SW 1271 (cell line): Measurements from ENCODE around the gene TDP1.
"Not testable (repeated sequence)": the region's sequence is repeated elsewhere in the genome, so short reads cannot be mapped to it uniquely, and the experiment has no call there.

Source experiments
- DNase-seq, 2 experiments: peaks; one replicate each; lab custom pipeline; 2025; lab: John Stamatoyannopoulos, UW

Gene TDP1

GRCh38 chr14:90049390-90049789, 93.7 kb downstream of the TDP1 start:
- no peak for DNase-seq

DNA sequence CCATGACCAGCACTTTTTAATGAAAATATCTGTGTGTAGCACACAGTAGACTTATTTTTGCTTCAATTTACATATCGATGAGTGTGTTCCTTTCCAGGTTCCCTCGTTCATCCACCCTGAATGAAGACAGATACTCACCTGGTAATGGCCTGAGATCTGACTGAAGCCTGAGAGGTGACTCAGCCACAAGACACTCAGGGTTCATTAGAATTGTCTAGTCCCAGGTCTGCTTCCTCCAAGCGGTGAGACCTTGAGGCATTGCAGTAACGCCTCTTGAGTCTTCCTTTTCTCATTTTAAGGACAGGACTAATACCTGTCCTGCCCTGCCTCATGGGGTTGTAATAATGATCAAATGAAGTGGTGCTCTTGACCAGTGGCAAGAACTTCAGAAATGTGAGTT, 94.5 kb downstream of the TDP1 start:
- no peak for DNase-seq

- DNase-seq = no peak
These were observed 97.3 kb downstream of the TDP1 start for GRCh38 chr14:90053044-90053443.

- no peak for DNase-seq
These were observed 99.1 kb downstream of the TDP1 start for GRCh38 chr14:90054803-90055202.

DNA sequence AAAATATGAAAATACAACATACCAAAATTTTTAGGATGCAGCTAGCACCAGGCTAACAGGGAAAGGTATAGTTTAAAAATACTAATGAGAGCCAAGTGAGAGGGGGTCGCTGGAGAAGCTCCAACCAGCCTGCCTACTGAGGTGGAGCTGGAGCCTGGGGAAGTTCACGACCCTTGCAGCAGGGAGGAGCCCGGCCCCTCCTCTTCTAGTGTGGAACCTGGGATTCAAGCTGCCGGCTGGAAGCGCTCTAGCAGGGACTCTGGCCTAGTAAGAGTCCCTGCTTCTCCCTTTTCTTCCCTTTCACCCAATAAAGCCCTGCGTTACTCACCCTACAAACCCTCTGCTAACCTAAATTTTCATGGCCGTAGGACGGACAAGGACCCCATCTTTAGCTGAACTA, 101.1 kb downstream of the TDP1 start:
- no peak for DNase-seq

- no peak for DNase-seq
These were observed 103.2 kb downstream of the TDP1 start for GRCh38 chr14:90058876-90059458.

GRCh38 chr14:90060312-90060964, 104.7 kb downstream of the TDP1 start:
- DNase-seq = peak; percentile 59 to 60

- no peak for DNase-seq
These were observed 105.4 kb downstream of the TDP1 start for GRCh38 chr14:90060965-90061684.

- DNase-seq = no peak
These were observed 106.0 kb downstream of the TDP1 start, which contains the start of gene KCNK13 for GRCh38 chr14:90061685-90062126. Gene KCNK13 (plus strand): TSS chr14:90061994. CDS start chr14:90062206, 212 bp downstream.

DNA sequence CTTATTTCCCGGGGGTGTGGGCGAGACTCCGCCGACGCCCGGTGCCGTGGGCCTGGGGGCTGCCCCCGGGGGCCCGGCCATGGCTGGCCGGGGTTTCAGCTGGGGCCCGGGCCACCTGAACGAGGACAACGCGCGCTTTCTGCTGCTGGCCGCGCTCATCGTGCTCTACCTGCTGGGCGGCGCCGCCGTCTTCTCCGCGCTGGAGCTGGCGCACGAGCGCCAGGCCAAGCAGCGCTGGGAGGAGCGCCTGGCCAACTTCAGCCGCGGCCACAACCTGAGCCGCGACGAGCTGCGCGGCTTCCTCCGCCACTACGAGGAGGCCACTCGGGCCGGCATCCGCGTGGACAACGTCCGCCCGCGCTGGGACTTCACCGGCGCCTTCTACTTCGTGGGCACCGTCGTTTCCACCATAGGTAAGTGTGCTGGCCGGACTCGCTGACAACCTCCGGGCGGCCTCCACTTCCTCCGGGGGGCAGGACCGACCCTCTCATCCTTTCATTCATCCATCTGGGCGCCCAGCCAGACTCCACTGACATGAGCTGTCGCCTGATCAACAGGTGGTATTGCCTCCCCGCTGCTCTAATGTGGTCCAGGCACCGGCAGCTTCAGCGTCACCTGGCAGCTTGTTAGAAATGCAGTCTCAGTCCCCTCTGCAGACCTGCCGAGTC, 106.5 kb downstream of the TDP1 start:
- DNase-seq = no peak

GRCh38 chr14:90062822-90063539, 107.3 kb downstream of the TDP1 start:
- no peak for DNase-seq

- DNase-seq = no peak
These were observed 116.6 kb downstream of the TDP1 start for GRCh38 chr14:90072350-90072749.

- DNase-seq = no peak
These were observed 123.8 kb downstream of the TDP1 start for GRCh38 chr14:90079576-90079975.

DNA sequence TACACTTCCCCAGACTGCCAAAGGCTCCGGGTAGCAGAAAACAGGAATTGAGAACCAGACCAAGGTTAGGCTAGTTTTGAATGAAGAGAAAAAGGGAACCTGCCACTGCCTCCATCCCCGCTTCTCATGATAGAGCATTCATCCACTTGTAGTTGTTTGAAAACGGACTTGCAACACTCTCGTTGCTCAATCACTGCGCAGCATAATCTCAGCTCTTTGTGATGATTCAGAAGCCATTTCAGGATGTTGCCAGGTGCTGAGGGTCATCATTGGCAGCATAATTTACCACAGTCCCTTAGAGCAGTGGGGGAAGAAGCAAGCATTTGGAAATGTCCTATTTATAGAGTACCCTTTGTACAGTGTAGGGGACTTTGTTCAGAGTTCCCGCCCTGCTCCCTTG, 131.7 kb downstream of the TDP1 start:
- DNase-seq = no peak

- DNase-seq = no peak
These were observed 132.4 kb downstream of the TDP1 start for GRCh38 chr14:90088176-90088575.

DNA sequence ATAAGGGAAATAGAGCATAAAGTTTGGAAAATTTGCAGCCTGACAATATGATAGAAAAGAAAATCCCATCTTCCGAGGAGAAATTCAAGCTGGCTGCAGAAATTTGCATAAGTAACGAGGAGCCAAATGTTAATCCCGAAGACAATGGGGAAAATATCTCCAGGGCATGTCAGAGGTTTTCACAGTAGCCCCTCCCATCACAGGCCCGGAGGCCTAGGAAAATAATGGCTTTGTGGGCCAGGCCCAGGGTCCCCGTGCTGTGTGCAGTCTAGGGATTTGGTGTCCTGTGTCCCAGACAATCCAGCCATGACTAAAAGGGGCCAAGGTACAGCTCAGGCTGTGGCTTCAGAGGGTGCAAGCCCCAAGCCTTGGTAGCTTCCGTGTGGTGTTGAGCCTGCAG, 133.8 kb downstream of the TDP1 start:
- not testable (repeated sequence) for DNase-seq

DNA sequence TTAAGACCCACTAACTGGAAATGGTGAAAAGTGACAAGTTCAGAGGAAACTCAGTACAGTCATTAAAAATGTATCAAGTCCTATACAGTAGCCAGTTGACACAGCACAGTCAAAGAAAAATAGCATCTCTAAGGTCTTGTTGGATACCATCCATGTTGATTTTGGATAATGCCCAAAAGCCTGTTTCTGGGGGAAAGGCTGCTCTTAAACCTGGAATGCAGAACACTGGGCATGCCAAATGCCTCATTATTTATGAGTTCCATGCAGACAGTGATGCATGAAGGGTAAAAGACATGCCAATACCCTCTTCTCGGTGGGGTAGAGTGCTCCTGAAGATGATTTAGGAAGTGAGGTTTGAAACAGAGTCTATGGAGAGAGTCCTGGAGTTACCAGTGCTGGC, 135.7 kb downstream of the TDP1 start:
- DNase-seq = no peak

DNA sequence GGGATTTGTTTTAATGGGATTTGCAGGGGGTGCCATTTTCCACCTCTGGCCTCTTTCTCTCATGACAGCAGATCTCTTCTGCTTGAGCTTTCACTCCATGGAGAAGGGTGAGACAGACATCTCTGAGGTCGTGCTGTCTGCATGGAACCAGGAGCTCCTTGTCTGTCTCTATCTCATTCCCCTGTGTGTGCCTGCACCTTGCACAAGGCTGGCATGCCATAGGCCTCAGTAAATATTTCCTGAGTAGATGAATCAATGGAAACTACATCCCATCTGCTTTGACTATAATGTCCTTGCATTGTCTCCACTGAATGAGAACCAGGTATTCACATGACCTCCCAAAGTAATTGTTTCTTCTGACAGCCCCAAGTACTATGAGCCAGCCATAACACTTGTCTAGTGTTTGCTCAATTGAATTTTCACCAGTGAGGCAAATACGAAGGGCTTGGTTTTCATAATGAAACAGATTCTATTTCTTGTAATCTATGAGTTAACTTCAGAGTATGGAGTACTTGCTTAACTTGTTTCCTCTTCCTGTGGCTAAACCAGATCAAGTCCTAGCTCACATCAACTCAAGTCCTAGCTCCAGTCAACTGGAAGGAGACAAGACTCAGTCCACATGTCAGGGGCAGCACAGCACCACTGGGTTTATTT, 138.3 kb downstream of the TDP1 start:
- no peak for DNase-seq
